ENCODE results near the gene VAV2.
A peak's percentile ranks its signal among the peaks of the same experiment; 100 is the strongest.

Gene VAV2

DNA sequence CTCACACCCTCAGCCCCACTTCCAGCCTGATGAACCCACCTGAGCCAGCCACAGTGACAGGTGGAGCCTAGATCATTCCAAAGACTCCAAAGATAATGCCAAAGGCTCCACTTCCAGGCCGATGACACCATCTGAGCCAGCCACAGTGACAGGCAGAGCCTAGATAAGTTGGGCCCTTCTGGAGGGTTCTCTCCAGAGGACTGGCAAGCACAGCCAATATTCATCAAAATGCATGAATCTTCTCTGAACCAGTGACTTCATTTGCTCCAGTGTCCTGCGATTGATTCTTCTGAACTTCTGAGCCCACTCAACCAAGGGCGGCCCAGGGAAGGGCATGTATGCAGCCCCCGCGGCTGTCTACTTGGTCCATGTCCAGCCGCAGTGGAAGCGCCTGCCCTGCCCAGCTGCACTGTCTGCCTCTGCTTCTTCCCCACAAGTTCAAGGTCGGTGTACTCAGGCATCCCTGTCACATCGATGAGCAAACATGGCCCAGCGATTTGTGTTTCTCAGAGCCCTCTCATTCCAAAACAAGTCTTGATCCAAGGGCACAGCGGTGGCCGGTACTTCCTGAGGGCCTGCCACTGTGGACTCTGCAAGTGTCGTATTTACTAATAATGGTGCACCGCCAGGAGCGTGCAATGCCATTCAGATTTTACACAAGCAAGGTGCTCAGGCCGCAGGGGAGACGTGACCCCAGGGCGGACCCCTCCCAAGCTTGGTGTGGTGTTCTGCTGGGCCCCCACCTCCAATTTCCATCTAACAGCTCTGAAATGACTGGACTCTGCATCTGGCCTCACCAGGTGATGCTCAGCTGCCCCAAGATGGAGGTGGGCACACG is 107.0 kb downstream of the VAV2 start:
- no peak for ATAC-seq
- TF ChIP-seq ZFP30 (CRISPR knock-in tag; IDR thresholded peaks at IDR 0.05) (no peak), CREB5 (CRISPR knock-in tag; IDR thresholded peaks at IDR 0.05; ENCODE audit: low read depth) (no peak), ZNF8 (CRISPR knock-in tag; IDR thresholded peaks at IDR 0.05) (no peak)
- TF ChIP-seq, protein P1, sequence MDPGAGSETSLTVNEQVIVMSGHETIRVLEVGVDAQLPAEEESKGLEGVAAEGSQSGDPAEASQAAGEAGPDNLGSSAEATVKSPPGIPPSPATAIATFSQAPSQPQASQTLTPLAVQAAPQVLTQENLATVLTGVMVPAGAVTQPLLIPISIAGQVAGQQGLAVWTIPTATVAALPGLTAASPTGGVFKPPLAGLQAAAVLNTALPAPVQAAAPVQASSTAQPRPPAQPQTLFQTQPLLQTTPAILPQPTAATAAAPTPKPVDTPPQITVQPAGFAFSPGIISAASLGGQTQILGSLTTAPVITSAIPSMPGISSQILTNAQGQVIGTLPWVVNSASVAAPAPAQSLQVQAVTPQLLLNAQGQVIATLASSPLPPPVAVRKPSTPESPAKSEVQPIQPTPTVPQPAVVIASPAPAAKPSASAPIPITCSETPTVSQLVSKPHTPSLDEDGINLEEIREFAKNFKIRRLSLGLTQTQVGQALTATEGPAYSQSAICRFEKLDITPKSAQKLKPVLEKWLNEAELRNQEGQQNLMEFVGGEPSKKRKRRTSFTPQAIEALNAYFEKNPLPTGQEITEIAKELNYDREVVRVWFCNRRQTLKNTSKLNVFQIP (CRISPR knock-in tag; IDR thresholded peaks at IDR 0.05; ENCODE audit: borderline replicate concordance, low read depth): no peak

DNA sequence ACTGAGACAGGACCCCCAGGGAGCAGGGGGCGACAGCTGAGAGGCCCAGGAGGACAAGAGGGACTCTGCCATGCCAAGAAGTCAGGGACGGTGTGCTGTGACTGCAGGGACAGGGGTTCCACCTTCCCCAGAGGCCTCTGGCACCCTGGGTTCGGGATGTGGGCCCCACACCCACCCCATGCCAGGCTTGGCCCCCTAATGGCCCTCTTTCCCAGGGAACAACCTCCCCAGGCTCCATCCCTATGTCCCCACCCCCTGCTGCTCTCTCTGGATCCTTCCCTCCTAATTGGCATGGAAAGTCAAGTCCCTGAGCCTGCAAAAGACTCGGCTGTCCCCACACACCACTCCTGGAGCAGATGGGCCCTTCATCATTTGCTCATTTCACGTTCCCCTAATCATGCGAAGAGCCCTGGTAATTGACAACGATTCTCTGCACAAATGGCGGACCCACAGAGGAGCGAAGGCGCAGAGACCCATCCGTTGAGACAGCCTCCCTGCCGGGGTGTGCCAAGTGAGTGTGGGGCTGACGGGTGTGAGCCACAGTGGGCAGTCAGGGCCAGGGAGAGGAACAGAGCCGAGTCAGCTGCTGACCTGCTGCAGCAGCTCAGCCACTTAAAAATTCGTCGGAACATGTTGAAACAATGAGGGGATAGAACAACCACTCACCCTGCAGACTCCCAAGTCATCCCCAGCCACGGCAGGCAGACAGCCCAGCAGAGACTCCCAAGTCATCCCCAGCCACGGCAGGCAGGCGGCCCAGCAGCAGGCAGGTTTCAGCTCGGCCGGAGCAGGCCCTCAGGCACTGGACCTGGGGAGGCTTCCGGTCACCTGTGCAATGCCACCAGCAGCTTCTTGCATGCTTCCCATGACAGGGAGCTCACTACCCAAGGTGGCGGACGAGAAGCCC is 109.0 kb downstream of the VAV2 start:
- ATAC-seq: no peak
- TF ChIP-seq ESRRG (CRISPR knock-in tag; IDR thresholded peaks at IDR 0.05) (no peak), ZFP30 (CRISPR knock-in tag; IDR thresholded peaks at IDR 0.05) (no peak), OSR1 (CRISPR knock-in tag; IDR thresholded peaks at IDR 0.05) (no peak), CREB5 (CRISPR knock-in tag; IDR thresholded peaks at IDR 0.05; ENCODE audit: low read depth) (no peak), ZNF8 (CRISPR knock-in tag; IDR thresholded peaks at IDR 0.05) (no peak), PPARA (CRISPR knock-in tag; IDR thresholded peaks at IDR 0.05; ENCODE audit: borderline replicate concordance) (no peak), GLIS3 (CRISPR knock-in tag; IDR thresholded peaks at IDR 0.05) (no peak), ISL1 (CRISPR knock-in tag; IDR thresholded peaks at IDR 0.05) (no peak), TSHZ2 (CRISPR knock-in tag; IDR thresholded peaks at IDR 0.05) (no peak), ZFP3 (CRISPR knock-in tag; IDR thresholded peaks at IDR 0.05) (no peak)

DNA sequence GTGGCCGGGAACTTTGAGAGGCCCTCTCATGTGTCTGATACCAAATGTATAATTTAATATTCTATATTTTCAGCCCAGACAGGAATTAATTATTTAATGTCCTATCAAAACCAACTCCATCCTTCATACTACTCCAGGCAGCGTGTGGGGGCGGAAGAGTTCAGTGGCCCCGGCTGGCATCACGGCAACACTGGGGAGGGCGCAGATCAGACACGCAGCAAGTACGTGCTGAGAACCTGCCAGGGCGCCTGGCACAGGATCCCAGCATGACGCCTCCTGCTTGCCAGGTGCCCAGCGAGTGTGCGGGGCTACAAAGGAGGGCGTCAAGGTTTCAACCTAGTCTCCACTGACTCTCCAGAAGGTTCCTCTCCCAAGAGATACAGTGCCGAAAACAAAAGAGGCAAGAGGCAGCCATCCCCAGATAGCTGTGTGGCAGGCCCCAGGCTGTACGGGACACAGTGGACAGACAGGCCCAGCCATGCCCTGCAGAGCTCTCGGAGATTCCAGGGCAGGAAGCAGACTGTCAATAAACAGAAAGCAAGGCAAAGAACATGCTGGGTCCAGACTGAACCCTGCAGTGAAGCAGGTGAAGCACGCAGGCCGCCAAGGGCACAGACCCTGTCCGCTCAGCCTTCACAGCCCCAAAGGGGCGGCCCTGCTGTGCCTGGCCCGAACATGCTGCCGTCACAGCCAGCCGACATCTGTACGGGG is 110.3 kb downstream of the VAV2 start:
- peak; percentile 33 for ATAC-seq
- TF ChIP-seq CSDC2 (CRISPR knock-in tag; IDR thresholded peaks at IDR 0.05) (no peak), ARNTL (CRISPR knock-in tag; IDR thresholded peaks at IDR 0.05; ENCODE audit: borderline replicate concordance, low read depth) (no peak), ZFP3 (CRISPR knock-in tag; IDR thresholded peaks at IDR 0.05) (peak; percentile 7; the same call in 1 of the 2 replicates), ISL1 (CRISPR knock-in tag; IDR thresholded peaks at IDR 0.05) (no peak), TSHZ2 (CRISPR knock-in tag; IDR thresholded peaks at IDR 0.05) (0 out of 2 replicates have a peak, but pooled peaks have one; percentile 17), TCF4 (CRISPR knock-in tag; IDR thresholded peaks at IDR 0.05; ENCODE audit: borderline replicate concordance) (no peak), GLIS3 (CRISPR knock-in tag; IDR thresholded peaks at IDR 0.05) (no peak), TOX (CRISPR knock-in tag; IDR thresholded peaks at IDR 0.05; ENCODE audit: borderline replicate concordance) (no peak), PATZ1 (CRISPR knock-in tag; IDR thresholded peaks at IDR 0.05; ENCODE audit: borderline replicate concordance) (no peak)
- TF ChIP-seq, protein P2, sequence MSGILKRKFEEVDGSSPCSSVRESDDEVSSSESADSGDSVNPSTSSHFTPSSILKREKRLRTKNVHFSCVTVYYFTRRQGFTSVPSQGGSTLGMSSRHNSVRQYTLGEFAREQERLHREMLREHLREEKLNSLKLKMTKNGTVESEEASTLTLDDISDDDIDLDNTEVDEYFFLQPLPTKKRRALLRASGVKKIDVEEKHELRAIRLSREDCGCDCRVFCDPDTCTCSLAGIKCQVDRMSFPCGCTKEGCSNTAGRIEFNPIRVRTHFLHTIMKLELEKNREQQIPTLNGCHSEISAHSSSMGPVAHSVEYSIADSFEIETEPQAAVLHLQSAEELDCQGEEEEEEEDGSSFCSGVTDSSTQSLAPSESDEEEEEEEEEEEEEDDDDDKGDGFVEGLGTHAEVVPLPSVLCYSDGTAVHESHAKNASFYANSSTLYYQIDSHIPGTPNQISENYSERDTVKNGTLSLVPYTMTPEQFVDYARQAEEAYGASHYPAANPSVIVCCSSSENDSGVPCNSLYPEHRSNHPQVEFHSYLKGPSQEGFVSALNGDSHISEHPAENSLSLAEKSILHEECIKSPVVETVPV (CRISPR knock-in tag; IDR thresholded peaks at IDR 0.05): no peak
- TF ChIP-seq, protein P1 (CRISPR knock-in tag; IDR thresholded peaks at IDR 0.05; ENCODE audit: borderline replicate concordance, low read depth): no peak
